Tibial nerve (tissue), 4 donors: ENCODE results near the gene ARSB.

ENCODE experiments used
- EP300 ChIP-seq, 2 donors: sonication (generic); formaldehyde crosslinking; IDR thresholded peaks; one replicate each; pipeline ENCODE4 v1.6.1; 2017; ENCODE audit warnings: antibody characterized with exemption in 2 of 2, mild to moderate bottlenecking in 1 of 2
- TF ChIP-seq, protein P1 (sequence below), 5 experiments: fragments of 200-600 bp in 3 of 5; fragments of 450-650 bp in 2 of 5; sonication (generic) in 3 of 5; IDR thresholded peaks; one replicate each; pipeline ENCODE4 v1.5.1; 2016 to 2019; ENCODE audit warnings: antibody characterized with exemption in 5 of 5, mild to moderate bottlenecking in 3 of 5, moderate library complexity in 2 of 5

GRCh38 chr5:78903353-78903752 is 81.8 kb downstream of the ARSB start:
- no peak for TF ChIP-seq EP300 (IDR thresholded peaks at IDR 0.05)
- TF ChIP-seq, protein P1, sequence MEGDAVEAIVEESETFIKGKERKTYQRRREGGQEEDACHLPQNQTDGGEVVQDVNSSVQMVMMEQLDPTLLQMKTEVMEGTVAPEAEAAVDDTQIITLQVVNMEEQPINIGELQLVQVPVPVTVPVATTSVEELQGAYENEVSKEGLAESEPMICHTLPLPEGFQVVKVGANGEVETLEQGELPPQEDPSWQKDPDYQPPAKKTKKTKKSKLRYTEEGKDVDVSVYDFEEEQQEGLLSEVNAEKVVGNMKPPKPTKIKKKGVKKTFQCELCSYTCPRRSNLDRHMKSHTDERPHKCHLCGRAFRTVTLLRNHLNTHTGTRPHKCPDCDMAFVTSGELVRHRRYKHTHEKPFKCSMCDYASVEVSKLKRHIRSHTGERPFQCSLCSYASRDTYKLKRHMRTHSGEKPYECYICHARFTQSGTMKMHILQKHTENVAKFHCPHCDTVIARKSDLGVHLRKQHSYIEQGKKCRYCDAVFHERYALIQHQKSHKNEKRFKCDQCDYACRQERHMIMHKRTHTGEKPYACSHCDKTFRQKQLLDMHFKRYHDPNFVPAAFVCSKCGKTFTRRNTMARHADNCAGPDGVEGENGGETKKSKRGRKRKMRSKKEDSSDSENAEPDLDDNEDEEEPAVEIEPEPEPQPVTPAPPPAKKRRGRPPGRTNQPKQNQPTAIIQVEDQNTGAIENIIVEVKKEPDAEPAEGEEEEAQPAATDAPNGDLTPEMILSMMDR (IDR thresholded peaks at IDR 0.05): no peak
